ENCODE data around the gene PKNOX2. TPM values are rescaled to one million over a fixed set of nuclear protein-coding genes. Genes with fewer than 3 reads are reported as not detected.
A peak's percentile ranks its signal among the peaks of the same experiment; 100 is the strongest.

The PKNOX2 gene
- total RNA-seq, 1 donor: under 0.01 TPM

DNA sequence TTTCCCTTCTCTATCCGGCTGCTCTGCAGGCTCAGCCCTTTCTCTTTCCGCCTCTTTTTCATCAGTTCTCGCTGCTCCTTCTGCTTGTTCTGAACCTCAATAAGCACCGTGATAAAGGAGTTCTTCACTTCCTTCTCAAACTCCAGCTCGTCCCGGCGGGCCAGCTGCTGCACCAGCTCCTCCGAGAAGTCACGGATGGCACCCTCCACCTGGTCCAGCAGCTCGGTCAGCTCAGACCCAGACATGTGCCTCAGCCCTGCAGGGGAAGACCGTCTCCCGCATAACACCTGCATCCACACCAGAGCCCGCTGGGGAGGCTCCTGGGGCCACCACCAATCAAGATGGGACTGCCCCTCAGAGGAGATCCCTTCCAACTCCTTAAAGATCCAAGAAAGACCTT lies 291.3 kb downstream of the PKNOX2 start:
- Histone ChIP-seq H3K79me2 (ENCODE audit: insufficient read depth, low read length) (no peaks in the 10 kb centered on the region), H3K36me3 (ENCODE audit: insufficient read depth, low read length) (no peaks in the 10 kb centered on the region), H4K20me1 (ENCODE audit: insufficient read depth, low read length) (no peaks in the 10 kb centered on the region), H3K4me2 (ENCODE audit: insufficient read depth, low read length) (no peak overlapping the region), H3K9me3 (ENCODE audit: low read depth, low read length) (no peaks in the 10 kb centered on the region), H3K4me3 (ENCODE audit: insufficient read depth, low read length) (no peak overlapping the region), H2AFZ (ENCODE audit: low read length) (no peak overlapping the region), H3K27ac (ENCODE audit: low read depth, low read length) (no peak overlapping the region), H3K27me3 (ENCODE audit: insufficient read depth, low read length) (no peaks in the 10 kb centered on the region), H3K4me1 (ENCODE audit: insufficient read depth, low read length) (peaks cover 9% of the 10 kb centered on the region)
- TF ChIP-seq, protein P1, sequence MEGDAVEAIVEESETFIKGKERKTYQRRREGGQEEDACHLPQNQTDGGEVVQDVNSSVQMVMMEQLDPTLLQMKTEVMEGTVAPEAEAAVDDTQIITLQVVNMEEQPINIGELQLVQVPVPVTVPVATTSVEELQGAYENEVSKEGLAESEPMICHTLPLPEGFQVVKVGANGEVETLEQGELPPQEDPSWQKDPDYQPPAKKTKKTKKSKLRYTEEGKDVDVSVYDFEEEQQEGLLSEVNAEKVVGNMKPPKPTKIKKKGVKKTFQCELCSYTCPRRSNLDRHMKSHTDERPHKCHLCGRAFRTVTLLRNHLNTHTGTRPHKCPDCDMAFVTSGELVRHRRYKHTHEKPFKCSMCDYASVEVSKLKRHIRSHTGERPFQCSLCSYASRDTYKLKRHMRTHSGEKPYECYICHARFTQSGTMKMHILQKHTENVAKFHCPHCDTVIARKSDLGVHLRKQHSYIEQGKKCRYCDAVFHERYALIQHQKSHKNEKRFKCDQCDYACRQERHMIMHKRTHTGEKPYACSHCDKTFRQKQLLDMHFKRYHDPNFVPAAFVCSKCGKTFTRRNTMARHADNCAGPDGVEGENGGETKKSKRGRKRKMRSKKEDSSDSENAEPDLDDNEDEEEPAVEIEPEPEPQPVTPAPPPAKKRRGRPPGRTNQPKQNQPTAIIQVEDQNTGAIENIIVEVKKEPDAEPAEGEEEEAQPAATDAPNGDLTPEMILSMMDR (IDR thresholded peaks at IDR 0.05; ENCODE audit: extremely low read depth, low read depth, low read length): no peak
- DNase-seq (ENCODE audit: insufficient read length, low spot score, missing footprints): peak; percentile 15

DNA sequence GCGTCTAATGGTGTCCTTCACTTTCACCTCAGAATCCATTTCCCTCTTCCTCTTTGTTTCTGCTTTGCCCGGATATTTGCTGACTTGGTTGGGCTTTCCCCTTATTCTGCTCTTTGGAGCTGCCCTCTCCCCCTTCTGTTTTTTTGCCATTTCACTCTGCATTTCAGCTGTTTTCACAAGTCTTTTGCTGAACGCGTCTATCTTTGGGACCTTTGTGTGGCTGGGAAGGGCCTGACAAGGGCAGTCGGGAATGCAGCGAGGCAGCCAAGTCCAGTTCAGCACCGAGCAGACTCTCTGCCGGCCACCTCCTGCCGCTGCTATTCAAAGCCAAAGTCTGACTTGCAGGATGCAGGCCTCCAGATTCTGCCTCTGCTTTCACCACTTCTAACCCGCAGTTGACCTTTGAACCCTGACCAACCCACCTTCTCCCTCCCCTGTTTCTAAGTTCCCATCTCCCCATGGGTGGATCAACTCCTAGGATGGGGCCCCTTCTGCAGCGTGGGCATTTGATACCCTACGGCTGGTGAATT lies 293.3 kb downstream of the PKNOX2 start:
- Histone ChIP-seq H3K27ac (ENCODE audit: low read depth, low read length) (peak overlapping the region; percentile 44), H3K4me2 (ENCODE audit: insufficient read depth, low read length) (peak overlapping the region; percentile 79), H3K36me3 (ENCODE audit: insufficient read depth, low read length) (no peaks in the 10 kb centered on the region), H3K4me1 (ENCODE audit: insufficient read depth, low read length) (peaks cover 9% of the 10 kb centered on the region), H2AFZ (ENCODE audit: low read length) (peak overlapping the region; percentile 84), H4K20me1 (ENCODE audit: insufficient read depth, low read length) (no peaks in the 10 kb centered on the region), H3K4me3 (ENCODE audit: insufficient read depth, low read length) (peak overlapping the region; percentile 46), H3K79me2 (ENCODE audit: insufficient read depth, low read length) (no peaks in the 10 kb centered on the region), H3K9me3 (ENCODE audit: low read depth, low read length) (no peaks in the 10 kb centered on the region), H3K27me3 (ENCODE audit: insufficient read depth, low read length) (no peaks in the 10 kb centered on the region)
- DNase-seq (ENCODE audit: insufficient read length, low spot score, missing footprints): peak; percentile 96
- TF ChIP-seq, protein P1 (IDR thresholded peaks at IDR 0.05; ENCODE audit: extremely low read depth, low read depth, low read length): no peak

DNA sequence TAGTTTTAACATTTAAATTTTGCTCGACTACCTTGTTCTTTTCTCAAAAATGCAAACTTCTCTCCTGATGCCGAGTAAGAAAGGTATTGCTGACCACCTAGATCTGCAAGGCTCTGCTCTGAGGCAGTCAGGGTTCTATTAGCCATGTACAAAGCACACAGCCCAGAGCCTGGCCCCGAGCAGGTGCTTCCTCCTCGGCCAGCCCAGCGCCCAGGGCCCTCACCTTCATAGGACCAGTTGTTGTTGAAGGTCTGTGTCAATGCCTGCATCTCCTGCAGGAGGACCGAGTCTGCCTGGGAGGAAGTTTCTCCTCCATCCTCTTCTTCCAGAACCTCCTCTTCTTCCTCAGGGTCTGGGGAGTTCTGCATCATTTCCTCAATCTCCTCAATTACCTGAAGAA lies 295.7 kb downstream of the PKNOX2 start:
- TF ChIP-seq, protein P1 (IDR thresholded peaks at IDR 0.05; ENCODE audit: extremely low read depth, low read depth, low read length): no peak
- Histone ChIP-seq H3K36me3 (ENCODE audit: insufficient read depth, low read length) (no peaks in the 10 kb centered on the region), H3K9me3 (ENCODE audit: low read depth, low read length) (no peaks in the 10 kb centered on the region), H3K4me3 (ENCODE audit: insufficient read depth, low read length) (no peak overlapping the region), H3K4me1 (ENCODE audit: insufficient read depth, low read length) (peaks cover 9% of the 10 kb centered on the region), H3K27me3 (ENCODE audit: insufficient read depth, low read length) (no peaks in the 10 kb centered on the region), H3K79me2 (ENCODE audit: insufficient read depth, low read length) (no peaks in the 10 kb centered on the region), H3K4me2 (ENCODE audit: insufficient read depth, low read length) (no peak overlapping the region), H2AFZ (ENCODE audit: low read length) (no peak overlapping the region), H4K20me1 (ENCODE audit: insufficient read depth, low read length) (no peaks in the 10 kb centered on the region), H3K27ac (ENCODE audit: low read depth, low read length) (no peak overlapping the region)
- no peak for DNase-seq (ENCODE audit: insufficient read length, low spot score, missing footprints)

DNA sequence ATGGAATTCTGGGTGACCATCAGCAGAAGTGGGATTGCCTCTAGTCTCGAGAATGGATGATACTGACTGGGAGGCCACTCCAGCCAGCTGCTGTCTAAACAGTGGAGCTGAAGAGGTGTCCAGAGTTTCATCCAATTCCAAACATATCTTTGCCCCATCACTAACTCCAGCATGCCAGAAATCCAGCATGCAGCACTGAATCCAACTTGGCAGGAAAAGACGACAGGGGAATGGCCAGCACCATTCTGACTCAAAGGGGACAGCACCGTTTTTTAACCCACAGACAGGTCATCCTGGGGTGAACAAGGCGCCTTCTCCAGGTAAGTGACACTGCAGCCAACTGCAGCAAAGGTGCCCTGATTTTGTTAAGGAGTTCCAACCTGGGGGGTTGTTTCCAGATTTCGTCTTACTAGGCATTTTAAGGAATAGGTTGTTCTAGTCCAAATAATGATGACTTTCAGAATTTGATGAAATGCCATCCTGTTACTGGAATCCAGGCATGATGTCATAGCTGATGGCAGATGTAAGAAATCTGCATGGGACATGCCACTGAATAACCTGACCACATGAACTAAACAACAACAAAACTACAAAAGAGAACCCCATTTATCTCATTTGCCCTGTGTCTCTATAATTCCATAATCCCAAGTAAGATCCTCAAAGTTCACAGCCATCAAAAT lies 299.2 kb downstream of the PKNOX2 start:
- Histone ChIP-seq H3K4me1 (ENCODE audit: insufficient read depth, low read length) (no peaks in the 10 kb centered on the region), H3K36me3 (ENCODE audit: insufficient read depth, low read length) (no peaks in the 10 kb centered on the region), H3K27ac (ENCODE audit: low read depth, low read length) (no peak overlapping the region), H3K4me2 (ENCODE audit: insufficient read depth, low read length) (no peak overlapping the region), H3K4me3 (ENCODE audit: insufficient read depth, low read length) (no peak overlapping the region), H4K20me1 (ENCODE audit: insufficient read depth, low read length) (no peaks in the 10 kb centered on the region), H3K9me3 (ENCODE audit: low read depth, low read length) (no peaks in the 10 kb centered on the region), H2AFZ (ENCODE audit: low read length) (no peak overlapping the region), H3K79me2 (ENCODE audit: insufficient read depth, low read length) (no peaks in the 10 kb centered on the region), H3K27me3 (ENCODE audit: insufficient read depth, low read length) (no peaks in the 10 kb centered on the region)
- TF ChIP-seq, protein P1 (IDR thresholded peaks at IDR 0.05; ENCODE audit: extremely low read depth, low read depth, low read length): no peak
- DNase-seq (ENCODE audit: insufficient read length, low spot score, missing footprints): peak; percentile 36

All from osteoblast (primary cell).